NCI-H748 (cell line): ENCODE results near the gene CIAO2A.
"Not testable (repeated sequence)": the region's sequence is repeated elsewhere in the genome, so short reads cannot be mapped to it uniquely, and the experiment has no call there.

Source experiments
- DNase-seq: peaks from one replicate; lab custom pipeline; 2025; ENCODE audit not compliant: unreplicated experiment; lab: John Stamatoyannopoulos, UW

Gene CIAO2A, protein sequence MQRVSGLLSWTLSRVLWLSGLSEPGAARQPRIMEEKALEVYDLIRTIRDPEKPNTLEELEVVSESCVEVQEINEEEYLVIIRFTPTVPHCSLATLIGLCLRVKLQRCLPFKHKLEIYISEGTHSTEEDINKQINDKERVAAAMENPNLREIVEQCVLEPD

DNA sequence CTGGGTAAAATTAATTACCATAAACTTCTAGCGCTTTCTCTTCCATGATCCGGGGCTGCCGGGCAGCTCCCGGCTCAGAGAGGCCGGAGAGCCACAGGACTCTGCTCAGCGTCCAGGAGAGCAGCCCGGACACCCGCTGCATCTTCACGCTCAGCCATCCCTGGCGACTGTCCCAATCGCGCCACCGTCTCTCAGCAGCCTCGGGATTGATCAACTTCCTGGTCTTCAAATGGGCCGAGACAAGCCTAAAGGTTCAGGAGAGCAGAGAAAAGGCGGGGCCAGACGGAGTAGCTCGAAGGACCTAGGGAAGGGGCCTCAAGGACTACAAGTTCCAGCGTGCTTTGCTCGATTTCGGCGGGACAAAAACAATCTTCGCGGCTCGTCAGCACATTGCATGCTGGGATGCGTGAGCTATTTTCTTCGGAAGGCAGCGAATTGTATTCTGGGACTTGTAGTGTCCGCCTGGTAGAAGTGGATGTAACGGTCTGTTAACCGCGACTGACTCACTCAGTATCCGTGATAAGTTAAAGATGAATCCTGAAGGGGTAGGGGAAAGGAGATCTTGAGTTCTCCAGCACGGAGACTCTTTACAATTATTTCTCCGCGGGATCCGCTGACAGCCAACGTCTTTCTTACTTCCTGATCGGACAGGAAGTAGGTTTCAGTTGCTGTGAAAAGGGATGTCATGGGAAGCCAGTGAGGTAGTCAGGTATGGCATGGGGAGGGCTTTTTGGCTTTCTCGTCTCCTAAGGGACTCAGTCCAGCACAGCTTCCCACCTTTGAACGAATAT, at the start of gene CIAO2A:
CIAO2A (minus strand) TSS at position 212 of the 791 bp plus-strand sequence; CDS start at position 142, 70 bp downstream.
- DNase-seq = peak; percentile 96

DNA sequence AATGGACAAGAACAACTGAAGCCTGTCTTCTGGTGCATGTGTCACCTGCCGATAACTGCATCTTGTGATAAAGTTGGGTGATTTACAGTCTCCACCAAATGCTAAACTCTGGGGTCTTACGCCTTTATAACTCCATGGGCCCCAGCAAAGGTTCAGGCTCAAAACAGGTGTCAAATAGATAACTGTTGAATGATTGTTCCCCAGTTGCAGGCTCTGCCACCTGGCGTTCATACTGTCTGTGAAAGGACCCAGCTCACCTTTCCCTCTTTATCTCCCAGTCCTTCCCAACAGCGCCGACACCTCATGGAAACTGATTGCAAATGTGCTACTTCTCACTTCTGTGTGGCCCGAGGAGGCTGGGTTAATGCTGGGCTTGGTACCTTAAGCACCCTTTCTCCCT, 49.6 kb upstream of the CIAO2A start:
- DNase-seq = no peak

DNA sequence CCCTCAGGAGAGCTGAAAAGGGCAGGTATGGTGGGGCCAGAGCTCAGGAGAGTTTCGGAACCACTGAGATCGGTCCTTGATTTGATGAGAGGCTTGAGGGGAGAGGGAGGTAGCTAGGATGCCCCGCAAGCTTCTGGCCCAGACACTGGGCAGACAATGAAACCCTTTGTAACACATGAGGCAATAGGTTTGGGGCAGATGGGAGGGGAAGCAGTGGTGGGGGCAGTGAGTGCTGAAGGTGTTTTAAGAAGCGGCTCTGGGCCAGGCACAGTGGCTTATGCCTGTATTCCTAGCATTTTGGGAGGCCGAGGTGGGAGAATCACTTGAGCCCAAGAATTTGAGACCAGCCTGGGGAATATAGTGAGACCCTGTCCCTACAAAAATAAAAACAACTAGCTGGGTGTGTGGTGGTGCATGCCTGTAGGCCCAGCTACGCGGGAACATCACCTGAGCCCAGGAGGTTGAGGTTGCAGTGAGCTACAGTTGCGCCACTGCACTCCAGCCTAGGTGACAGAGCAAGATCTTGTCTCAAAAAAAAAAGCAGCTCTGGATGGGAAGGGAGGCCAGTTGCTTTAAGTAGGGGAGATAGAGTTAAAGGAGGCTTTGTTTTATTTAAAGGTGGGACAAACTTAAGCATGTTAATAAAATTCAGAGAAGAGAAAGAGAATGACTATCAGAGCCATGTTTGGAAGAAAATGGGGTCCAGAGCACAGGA, 48.3 kb upstream of the CIAO2A start:
- DNase-seq = no peak

DNA sequence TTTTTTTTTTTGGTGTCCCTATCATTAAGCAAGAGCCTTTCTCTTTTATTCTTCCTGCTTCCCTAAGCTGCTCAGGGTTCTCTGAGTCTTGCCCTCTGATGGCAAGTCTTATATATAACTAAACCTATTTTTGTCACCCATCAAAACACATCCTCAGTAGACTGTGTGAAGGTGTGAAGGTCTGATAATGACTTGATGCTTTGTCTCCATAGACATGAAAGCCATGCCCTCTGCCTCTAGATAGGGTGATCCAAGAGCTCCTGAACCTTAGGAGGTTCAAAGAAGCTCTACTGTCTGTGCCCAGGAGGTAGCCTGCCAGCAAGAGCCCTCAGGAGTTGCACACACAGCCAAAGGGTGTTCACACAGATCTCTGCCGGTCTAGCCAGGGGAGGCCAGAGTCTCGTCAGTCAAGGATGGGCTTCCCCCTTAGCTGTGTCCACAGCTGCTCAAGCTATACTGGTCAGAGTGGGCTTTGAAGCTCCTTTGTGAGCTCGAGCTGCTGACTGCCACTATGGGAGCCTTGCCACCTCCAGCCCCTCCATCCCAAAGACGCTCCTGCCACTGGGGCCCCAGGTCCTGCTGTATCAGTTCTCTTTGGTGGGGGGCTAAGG, 44.8 kb upstream of the CIAO2A start:
- no peak for DNase-seq

DNA sequence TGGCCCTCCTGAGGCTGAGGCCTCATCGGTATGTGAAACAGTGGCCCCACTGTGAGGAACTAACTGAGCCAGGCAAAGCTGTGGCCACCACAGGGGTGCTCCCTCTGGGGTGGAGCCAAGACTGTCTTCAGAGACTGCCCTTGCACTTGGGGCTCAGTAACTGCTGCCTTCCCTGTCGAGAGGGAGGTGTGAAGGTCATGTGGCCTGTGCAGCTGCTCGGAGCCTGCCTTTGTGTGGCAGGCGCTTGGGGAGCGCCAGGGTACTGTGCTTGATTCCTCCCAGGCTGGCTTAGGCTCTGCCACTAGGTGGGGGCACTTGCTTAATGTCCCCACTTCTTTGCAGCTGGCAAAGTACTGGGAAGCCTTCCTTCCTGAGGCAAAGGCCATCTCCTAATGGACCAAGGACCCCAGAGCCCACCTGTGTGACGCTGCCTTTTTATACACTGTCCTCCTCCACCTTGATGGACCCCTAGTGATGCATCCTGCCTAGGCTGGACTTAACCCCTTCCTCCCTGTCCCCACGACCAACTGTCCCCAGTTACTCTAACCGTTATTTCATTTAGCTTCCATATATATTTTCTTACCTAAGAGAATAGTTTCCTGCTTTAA, 43.7 kb upstream of the CIAO2A start:
- DNase-seq = no peak

DNA sequence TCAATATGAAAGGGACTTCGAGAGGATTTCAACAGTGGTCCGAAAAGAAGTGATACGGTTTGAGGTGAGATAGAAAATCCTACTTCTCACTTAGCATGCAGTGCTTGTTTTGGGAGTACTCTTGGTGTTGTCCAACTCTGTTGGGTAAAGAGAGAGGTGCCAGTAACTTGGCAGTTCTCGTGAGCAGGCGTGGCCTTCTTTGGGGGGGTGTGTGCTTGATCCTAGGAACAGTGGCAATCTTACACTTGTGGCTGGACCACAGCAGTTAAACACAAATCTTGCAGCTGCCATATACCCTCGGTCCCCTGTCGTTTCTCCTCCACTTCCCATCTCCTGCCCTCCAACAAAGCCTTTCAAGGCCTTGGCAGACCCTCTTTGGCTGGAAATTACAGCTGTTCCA, 42.7 kb upstream of the CIAO2A start:
- no peak for DNase-seq

DNA sequence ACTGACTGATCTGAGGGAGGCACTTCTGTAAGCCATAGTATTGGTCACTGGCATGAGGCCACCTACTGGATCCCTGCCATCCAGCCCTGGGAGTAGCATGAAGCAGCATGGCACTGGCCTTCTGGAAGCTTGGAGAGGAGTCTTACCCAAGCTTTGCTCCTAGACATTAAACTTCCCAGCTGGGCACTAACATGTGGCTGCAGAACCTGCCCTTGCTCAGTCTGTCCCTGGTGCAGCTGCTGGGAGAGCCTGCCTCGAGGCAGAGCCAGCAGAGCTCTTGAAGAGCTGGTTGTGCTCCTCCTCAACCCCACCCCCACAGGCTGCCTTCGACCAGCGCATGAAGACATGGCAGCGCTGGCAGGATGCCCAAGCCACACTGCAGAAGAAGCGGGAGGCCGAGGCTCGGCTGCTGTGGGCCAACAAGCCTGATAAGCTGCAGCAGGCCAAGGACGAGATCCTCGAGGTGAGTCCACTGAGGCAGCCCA, 40.7 kb upstream of the CIAO2A start:
- no peak for DNase-seq

DNA sequence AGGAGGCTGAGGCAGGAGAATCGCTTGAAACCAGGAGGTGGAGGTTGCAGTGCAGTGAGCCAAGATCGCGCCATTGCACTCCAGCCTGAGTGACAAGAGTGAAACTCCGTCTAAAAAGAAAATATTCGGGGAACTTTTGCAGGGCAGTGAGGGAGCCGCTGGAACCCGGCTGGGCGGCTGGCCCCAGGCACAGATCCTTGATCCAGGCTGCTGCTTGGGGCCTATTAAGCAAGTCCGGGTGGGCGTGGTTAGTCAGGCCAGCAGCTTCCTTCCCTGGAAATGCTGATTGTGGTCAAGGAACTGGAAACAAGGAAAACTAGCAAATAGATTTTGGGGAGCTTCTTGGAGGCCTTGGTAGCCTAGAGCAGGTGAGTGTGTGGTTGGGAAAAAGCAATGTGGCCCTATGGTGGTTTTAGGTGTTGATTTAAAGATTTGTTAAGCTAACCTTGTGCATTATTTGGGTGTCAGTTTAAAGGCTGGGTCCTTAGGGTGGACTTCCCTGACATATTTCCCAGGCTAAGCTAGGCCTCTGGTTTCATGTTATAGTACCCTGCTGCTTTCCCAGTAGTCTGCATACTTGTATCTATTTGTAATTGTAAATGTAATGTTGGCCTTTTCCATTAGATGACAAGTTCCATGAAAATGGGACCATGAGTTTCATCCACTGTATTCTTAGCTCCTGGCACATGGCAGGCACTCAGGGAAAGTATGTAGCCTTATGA, 40.1 kb upstream of the CIAO2A start:
- no peak for DNase-seq

DNA sequence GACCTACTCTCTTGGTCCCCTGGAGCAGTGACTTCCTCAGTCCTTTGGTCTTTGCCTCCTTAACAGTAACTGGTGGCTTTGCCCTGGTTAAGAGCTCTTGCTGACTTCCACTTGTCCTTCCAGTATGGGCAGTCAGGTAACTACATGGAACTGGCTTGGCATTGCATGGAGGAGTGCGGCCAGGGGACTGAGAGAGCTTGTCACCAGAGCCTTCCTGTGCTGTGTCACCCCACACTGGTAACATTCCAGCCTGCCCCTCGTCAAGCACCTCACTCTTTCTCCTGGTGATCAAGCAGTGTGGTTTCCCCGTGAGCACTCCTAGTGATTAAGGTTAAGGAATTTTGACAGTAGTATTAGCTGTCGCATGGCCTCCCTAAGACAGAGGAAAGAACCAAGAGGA, 38.6 kb upstream of the CIAO2A start:
- DNase-seq = no peak

DNA sequence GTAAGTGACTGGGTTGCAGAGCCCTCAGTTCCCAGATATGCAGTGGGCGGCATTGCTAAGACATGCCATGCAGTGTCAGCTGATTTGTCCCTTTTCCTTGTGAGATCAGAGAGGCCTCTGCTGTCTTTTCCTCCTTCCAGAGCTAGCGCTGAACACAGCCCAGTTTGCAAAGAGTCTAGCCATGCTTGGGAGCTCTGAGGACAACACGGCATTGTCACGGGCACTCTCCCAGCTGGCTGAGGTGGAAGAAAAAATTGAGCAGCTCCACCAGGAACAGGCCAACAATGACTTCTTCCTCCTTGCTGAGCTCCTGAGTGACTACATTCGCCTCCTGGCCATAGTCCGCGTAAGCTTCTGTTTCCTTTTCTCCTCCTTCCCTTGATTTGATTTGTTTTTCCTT, 37.9 kb upstream of the CIAO2A start:
- DNase-seq = no peak

DNA sequence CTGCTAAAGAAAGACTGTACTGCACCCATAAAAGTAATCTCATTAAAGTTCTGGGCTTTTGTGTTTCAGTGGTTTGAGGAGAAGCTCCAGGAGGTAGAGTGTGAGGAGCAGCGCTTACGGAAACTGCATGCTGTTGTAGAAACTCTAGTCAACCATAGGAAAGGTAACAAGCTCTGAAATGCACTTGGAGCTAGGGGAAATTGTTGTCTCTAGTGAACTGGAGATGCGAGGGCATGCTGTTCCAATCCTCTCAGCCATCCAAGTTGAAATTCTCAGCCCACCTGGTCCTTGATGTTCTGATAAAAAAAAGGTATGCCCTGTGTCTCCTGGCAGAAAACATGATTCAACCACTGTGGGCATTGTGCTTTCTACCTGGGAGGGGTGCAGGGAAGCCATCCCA, 36.5 kb upstream of the CIAO2A start:
- no peak for DNase-seq

DNA sequence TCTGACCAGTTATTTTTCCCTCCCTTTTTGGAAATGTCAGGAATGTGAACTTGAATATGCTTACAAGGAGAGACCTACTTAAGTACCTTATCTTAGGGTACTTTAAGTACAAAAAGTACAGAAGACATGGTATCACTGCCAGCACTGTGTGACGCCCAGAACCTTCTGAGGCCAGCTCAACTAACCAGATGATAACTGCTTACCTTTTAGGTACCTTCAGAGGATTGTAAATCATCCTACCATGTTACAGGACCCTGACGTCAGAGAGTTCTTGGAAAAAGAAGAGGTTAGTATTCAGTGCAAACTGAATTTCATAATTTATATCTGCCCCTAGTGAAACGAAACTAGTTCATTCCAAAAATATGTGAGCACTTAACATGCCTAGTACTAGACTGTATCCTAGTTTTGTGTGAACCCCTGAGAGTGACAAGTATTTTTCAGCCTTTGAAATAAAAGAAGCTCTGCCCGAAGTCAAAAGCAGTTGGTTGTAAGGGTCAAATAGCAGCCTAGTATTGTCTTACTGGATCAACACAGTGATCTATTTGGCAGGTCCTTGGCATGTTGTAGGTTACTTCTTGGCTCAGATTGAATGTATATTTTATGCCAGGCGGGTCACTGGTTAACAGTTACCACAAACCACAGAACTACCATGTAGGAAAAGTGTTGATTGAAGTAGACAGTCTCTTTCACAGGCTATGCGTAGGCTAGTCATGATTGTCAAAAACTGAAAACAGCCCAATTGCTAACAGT, 34.1 kb upstream of the CIAO2A start:
- DNase-seq = no peak

DNA sequence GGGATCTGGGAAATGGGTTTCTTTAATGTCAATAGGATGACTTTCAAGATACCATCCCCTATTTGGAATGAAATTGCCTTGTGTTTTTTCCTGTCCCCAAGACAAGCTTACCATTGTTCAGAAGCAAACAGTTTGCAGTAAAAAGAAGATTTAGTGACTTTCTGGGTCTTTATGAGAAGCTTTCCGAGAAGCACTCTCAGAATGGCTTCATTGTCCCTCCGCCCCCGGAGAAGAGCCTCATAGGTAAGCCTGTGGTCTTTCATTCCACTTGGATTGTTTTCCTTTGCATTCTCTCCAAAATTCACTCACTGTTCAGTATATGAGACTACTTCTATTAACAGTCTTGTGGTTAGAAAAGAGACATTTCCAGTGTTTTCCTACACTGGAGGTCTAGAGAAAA, 32.3 kb upstream of the CIAO2A start:
- DNase-seq = no peak

DNA sequence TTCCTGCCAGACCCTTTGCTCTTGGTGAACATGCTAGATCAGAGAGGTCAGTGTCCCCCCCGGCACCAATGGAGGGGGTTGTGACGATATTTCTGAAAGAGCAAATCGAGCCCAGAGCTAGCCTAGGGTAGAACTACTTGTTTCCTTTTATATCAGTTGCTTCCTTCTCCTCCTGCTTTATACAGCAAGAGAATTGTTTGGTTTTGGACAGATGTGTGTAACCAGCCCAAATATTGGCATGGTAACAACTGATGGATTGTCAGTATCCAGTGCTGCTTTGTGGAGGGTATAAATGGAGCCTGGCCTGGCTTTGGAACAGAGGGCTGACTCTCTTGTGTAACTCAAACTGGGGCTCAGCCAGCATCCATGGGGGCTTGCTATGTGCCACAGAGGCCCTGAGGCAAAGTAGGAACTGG, 29.3 kb upstream of the CIAO2A start:
- no peak for DNase-seq

DNA sequence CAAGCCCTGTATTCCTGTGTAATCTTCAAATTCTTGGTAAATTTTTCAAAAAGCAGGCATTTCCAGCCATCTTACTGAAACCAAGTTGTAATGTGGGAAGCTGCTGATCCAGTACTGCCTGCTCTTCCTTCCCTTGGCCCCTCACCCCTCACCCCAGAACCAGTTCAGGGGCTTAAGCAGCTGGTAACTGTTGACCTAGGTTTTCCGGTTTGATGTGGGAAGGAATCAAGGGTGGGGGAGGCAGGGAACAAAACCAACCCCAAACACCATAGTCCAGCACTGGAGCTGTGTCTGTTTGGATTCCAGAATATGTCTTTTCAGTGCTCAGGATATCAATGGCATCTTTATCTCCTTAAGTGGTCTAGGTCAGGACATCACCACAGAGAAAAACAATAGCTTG, 28.8 kb upstream of the CIAO2A start:
- no peak for DNase-seq

DNA sequence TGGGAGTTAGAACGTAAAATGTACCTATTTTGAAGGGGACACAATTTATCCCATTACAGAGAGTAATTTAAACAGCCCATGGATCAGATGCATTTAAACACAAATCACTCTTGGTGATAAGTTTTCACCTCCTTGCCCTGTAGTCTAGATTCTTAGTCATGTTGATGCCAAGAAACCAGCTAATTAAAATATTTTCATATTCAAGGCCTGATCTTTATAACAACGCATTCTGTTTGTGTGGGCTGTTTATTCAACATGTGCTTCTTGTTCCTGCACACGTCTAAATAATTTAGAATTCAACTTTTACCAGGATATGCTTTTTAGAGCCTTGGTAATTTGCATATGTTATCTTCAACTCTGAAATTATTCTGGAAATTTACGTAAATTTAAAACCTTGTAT, 28.0 kb upstream of the CIAO2A start:
- no peak for DNase-seq

DNA sequence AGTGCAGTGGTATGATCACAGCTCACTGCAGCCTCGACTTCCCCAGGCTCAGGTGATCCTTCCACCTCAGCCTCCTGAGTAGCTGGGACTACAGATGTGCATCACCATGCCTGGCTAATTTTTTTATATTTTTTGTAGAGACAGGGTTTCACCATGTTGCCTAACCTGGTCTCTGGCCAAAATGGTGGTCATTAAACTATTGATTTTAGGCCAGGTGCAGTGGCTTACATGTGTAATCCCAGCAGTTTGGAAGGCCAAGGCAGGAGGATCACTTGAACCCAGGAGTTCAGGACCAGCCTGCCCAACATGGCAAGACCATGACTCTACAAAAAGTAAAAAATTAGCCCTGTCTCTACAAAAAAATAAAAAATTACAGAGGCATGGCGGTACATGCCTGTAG, 26.7 kb upstream of the CIAO2A start:
- not testable (repeated sequence) for DNase-seq

DNA sequence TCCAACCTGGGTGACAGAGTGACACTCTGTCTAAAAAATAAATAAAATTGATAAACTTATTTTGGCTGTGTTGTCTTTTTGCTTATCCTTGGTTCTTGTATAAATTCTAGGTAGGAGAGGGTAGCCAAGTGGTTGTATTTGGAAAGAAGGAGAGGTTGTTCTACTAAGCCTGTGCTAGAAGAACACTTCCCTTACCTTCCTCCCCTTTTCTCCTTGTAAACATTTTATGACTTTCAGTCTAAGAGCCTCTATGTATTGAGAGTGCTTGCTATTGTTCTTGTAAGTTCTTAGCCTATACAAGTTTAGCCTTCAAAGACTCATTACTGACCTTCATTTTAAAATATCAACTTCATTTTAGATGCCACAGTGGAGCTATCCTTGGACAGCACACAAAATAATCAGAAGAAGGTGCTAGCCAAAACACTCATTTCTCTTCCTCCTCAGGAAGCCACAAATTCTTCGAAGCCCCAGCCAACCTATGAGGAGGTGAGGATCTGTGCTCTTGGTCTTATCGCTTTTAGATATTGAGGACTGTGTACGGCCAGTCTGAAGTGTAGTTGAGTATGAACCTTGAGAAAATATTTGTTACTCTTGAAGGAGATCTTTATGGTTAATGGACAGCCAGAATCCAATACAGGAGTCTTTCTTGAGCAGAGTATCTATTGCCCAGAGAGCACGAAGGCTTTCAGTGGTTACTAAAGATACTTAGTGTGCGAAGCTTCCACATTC, 24.3 kb upstream of the CIAO2A start:
- DNase-seq = no peak

DNA sequence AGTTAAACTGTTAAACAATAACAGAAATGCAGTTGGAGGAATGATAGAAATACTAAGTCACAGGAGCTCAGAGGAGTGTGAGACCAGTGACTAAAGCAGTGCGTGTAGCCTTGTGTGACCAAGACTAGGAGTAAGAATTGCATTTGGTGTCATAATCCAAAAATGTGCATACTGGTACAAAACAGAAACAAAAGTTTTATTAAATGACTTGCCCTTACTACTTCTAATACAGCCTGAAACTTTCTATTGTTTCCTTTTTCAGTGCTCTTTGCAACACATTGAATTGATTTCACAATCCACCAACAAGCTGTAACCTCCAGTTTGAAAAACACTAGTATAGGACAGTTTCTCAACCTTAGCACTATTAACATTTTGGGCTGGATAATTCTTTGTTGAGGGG, 19.3 kb upstream of the CIAO2A start:
- no peak for DNase-seq
